Choroid plexus epithelial cell (primary cell): Measurements from ENCODE around the gene HSPA12A.

Experiments used
- DNase-seq: peaks from one replicate; pipeline ENCODE4 v3.0.0-alpha.2; 2010; ENCODE audit warnings: low read depth
- H3K4me3 ChIP-seq: 2 replicates; pipeline ENCODE4 v1.5.1; 2011; ENCODE audit warnings: low read depth, mild to moderate bottlenecking, control low read depth, low read length, moderate library complexity
- CTCF ChIP-seq: conservative IDR thresholded peaks from 2 replicates; pipeline ENCODE4 v1.5.1; 2011; ENCODE audit warnings: low read depth, mild to moderate bottlenecking, control low read depth, inconsistent platforms, low read length, moderate library complexity

Gene HSPA12A

GRCh38 chr10:116784651-116785050, 42.3 kb upstream of the HSPA12A start:
- H3K4me3 ChIP-seq: no peak overlapping the region
- DNase-seq: no peak
- TF ChIP-seq CTCF: no peak

GRCh38 chr10:116784035-116784434, 41.7 kb upstream of the HSPA12A start:
- no peak for TF ChIP-seq CTCF
- no peak for DNase-seq
- no peak overlapping the region for H3K4me3 ChIP-seq

DNA sequence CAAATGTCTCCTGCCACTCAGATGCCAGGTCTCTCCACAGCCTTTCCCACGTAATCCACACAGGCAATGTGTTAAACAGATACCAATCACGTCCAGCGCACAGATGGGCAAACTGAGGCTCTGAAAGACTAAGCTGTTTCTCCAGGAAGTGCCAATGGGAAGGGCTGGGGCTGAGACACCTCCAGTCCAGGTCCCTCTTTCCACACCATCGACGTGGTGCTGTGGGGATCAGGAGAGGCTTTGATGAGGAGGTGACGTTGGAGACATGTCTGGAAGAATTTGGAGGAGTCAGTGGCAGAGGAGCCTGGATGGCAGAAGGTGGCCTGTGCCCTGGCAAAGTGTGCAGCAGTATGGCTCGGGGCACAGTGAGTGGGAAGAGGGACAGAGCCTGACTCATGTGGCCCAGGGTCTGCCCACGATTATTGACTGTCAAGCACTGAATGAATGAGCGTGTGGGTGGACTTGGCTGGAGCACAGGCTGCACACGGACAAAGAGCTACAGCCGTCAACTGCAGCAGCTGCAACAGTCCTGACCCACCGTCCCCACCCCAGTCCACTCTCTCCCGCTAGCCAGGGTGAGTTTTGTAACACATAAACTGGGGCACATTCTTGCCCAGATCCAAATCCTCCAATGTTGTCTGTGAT, 40.8 kb upstream of the HSPA12A start:
- no peak overlapping the region for H3K4me3 ChIP-seq
- no peak for TF ChIP-seq CTCF
- no peak for DNase-seq

DNA sequence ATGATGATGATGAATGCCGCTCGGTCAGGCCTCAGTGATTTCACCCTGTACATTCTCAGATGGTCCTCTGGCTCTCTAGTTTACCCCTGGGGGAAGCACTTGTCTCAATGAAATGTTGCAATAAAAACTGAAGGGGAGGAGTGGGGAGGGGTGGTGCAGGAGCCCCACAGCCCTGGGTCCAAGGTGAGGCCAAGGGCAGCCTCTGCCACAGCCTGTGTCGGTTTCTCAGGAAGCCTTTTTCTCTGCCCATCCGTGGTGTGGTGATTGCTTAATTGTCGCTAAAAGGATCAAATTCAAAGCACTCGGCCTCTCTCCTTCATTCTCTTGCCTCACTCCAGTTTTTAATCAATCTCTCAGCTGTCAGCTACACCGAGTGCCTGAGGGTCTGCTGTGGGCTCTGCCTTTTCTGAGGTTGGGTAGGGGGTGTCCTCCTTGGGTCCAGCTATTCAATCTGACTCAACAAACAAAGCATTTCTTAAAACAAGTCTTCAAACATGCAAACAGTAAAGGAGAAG, 39.1 kb upstream of the HSPA12A start:
- no peak for TF ChIP-seq CTCF
- H3K4me3 ChIP-seq: no peak overlapping the region
- DNase-seq: no peak

DNA sequence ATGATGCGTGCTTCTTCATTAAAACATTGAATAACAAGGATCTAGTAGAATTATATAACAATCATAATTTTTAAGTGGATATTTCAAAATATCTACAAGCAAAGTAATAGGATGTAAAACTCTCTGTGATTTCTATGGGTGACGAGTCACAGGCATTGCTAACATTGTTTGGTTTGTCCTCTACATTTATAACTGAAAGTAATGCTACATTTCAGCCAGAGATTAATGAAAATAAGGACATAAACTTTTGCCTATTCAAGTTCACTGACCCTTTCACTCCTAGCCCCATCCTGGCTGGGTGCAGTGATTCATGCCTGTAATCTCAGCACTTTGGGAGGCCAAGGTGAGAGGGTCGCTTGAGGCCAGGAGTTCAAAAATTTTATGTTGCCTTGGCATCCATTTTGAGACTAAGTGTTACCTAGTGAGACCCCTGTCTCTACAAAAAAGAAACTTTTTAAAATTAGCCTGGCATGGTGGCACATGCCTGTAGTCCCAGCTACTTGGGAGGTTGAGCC, 38.4 kb upstream of the HSPA12A start:
- no peak for DNase-seq
- no peak overlapping the region for H3K4me3 ChIP-seq
- TF ChIP-seq CTCF: no peak

DNA sequence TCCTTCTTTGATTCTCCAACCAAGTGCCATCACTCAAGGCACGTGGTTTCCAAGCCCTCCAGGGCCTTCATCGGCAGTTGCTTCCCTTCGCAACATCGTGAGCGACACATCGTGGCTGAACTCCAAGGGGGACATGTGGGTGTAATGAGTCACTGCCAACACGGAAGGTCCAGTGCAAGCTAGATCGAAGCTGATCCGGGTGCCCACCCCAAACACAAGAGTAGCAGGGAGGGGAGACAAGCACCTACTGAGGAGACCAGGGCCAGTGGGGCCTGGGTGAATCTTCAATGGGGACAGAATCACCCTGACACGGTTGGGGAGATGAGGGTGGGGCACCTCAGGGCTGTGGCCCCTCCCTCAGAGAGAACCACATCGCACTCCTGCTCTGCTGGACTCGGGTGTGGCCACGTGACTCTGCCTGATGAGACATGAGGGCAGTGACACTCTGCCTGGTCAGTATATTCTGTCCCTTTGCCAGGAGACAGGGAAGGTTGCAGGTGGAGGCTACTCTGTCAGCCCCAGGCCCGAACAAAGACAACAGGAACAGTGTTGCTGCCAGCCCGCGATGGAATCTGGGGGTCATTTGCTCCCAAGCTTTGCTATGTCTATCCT, 36.8 kb upstream of the HSPA12A start:
- no peak for DNase-seq

More for the DNA sequence above, 36.8 kb upstream of the HSPA12A start:
- TF ChIP-seq CTCF: no peak
- no peak overlapping the region for H3K4me3 ChIP-seq
